Measurements from ENCODE around the gene TMEM30B.

DNA sequence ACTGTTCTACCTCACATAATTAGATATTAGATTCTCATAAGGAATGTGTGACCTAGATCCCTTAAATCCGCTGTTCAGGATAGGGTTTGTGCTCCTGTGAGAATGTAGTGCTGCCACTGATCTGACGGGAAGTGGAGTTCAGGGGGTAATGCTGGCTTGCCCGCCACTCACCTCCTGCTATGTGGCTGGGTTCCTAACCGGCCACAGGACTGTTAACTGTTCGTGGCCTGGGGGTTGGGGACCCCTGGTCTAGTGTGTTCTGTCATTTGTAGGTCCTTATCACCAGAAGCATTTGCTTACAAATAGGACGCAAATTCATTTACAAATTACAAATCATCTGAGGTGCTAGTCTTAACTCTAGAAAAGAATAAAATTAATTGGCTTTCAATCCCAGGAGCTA, 16.4 kb upstream of the TMEM30B start:
- TF ChIP-seq CTCF (IDR thresholded peaks at IDR 0.05; ENCODE audit: low read depth, low read length, missing input control) (no peak), RAD21 (IDR thresholded peaks at IDR 0.05) (no peak), ATF3 (IDR thresholded peaks at IDR 0.05) (no peak), EGR1 (IDR thresholded peaks at IDR 0.05; ENCODE audit: low read depth in 2 of 2) (no peak), SP1 (IDR thresholded peaks at IDR 0.05) (no peak), YY1 (IDR thresholded peaks at IDR 0.05) (no peak), RXRA (IDR thresholded peaks at IDR 0.05) (no peak), TAF1 (conservative IDR thresholded peaks at IDR 0.05) (no peak), GABPA (IDR thresholded peaks at IDR 0.05 in 1 of 2, conservative IDR thresholded peaks at IDR 0.05 in 1 of 2) (no peak)
- TF ChIP-seq, protein P1, sequence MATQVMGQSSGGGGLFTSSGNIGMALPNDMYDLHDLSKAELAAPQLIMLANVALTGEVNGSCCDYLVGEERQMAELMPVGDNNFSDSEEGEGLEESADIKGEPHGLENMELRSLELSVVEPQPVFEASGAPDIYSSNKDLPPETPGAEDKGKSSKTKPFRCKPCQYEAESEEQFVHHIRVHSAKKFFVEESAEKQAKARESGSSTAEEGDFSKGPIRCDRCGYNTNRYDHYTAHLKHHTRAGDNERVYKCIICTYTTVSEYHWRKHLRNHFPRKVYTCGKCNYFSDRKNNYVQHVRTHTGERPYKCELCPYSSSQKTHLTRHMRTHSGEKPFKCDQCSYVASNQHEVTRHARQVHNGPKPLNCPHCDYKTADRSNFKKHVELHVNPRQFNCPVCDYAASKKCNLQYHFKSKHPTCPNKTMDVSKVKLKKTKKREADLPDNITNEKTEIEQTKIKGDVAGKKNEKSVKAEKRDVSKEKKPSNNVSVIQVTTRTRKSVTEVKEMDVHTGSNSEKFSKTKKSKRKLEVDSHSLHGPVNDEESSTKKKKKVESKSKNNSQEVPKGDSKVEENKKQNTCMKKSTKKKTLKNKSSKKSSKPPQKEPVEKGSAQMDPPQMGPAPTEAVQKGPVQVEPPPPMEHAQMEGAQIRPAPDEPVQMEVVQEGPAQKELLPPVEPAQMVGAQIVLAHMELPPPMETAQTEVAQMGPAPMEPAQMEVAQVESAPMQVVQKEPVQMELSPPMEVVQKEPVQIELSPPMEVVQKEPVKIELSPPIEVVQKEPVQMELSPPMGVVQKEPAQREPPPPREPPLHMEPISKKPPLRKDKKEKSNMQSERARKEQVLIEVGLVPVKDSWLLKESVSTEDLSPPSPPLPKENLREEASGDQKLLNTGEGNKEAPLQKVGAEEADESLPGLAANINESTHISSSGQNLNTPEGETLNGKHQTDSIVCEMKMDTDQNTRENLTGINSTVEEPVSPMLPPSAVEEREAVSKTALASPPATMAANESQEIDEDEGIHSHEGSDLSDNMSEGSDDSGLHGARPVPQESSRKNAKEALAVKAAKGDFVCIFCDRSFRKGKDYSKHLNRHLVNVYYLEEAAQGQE (IDR thresholded peaks at IDR 0.05): no peak
- TF ChIP-seq, protein P2, sequence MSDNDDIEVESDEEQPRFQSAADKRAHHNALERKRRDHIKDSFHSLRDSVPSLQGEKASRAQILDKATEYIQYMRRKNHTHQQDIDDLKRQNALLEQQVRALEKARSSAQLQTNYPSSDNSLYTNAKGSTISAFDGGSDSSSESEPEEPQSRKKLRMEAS (IDR thresholded peaks at IDR 0.05): no peak
